GM13976 (cell line): ENCODE measurements around the gene ACSBG1.

ENCODE experiments used
- DNase-seq: peaks from one replicate; pipeline ENCODE4 v3.0.0; 2012; ENCODE audit warnings: low spot score
- in situ Hi-C: fragments of 300-500 bp; cut with MboI; formaldehyde crosslinking; loops from one replicate; pipeline ENCODE4 v1.12.0; 2022; ENCODE audit warnings: low sequenced_read_pairs, mixed read lengths, inconsistent platforms; ENCODE audit not compliant: unreplicated experiment
- TF ChIP-seq, protein P1 (sequence below): IDR thresholded peaks from 2 replicates; pipeline ENCODE4 v1.5.1; 2012; ENCODE audit warnings: borderline replicate concordance, mild to moderate bottlenecking; ENCODE audit not compliant: insufficient read depth; ENCODE audit errors: extremely low read depth, missing control alignments, control extremely low read depth

The ACSBG1 gene

DNA sequence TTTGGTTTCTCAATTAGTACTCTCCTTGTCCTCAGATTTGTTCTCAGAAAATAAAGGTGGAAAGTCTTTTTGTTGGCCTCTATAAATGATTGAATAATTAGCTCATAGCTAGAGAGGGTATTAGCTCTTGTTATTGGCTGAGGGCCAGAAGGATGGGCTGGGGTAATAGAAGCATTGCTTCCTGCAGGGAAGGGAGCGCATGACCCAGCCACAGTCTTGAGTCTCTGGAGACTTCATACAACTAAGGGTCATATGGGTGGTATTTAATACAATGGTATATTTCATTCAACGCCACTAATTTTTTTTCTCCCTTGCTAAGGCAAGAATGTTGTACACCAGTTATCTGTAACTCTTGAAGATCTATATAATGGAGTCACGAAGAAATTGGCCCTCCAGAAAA lies 38.4 kb upstream of the ACSBG1 start:
- TF ChIP-seq, protein P1, sequence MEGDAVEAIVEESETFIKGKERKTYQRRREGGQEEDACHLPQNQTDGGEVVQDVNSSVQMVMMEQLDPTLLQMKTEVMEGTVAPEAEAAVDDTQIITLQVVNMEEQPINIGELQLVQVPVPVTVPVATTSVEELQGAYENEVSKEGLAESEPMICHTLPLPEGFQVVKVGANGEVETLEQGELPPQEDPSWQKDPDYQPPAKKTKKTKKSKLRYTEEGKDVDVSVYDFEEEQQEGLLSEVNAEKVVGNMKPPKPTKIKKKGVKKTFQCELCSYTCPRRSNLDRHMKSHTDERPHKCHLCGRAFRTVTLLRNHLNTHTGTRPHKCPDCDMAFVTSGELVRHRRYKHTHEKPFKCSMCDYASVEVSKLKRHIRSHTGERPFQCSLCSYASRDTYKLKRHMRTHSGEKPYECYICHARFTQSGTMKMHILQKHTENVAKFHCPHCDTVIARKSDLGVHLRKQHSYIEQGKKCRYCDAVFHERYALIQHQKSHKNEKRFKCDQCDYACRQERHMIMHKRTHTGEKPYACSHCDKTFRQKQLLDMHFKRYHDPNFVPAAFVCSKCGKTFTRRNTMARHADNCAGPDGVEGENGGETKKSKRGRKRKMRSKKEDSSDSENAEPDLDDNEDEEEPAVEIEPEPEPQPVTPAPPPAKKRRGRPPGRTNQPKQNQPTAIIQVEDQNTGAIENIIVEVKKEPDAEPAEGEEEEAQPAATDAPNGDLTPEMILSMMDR, result no peak
- DNase-seq, result no peak
- in situ Hi-C loops, result no loop called here

DNA sequence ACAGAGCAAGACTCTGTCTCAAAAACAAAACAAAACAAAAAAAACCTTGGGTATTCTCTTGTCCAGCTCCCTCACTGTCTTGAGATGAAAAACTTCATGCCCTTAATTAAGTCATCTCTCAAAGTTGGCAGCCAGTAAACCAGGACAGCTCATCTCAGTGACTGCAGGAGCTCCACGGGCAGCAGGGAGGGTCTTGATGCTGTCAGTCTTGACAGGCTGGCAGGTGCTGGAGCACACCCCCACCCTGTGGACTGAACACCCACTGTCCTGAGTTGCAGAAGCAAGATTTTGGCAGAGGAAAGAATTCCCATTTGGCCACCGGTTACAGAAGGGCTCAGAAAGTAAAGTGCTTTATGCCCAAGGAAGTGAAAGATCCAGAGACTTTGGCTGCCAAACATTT lies 38.0 kb upstream of the ACSBG1 start:
- TF ChIP-seq, protein P1, result no peak
- DNase-seq, result no peak
- in situ Hi-C loops, result no loop called here

DNA sequence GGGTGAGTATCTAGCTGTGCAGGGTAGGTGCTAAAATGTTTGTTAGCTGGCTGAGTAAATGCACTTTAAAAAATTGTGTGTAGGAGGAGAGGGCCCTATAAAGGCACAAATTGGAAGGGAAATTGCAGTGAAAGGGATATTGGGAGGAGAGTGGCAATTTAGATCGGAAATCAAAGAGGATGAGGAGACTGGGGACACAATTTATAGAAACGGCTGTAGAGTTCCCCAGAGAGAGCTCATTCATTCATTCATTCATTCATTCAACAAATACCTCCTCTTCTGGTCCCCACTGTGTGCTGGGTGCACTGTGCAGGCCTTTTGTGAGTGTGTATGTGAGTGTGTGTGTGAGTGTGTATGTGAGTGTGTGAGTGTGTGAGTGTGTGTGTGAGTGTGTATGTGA lies 32.4 kb upstream of the ACSBG1 start:
- TF ChIP-seq, protein P1, result no peak
- in situ Hi-C loops, result no loop called here
- no peak for DNase-seq

DNA sequence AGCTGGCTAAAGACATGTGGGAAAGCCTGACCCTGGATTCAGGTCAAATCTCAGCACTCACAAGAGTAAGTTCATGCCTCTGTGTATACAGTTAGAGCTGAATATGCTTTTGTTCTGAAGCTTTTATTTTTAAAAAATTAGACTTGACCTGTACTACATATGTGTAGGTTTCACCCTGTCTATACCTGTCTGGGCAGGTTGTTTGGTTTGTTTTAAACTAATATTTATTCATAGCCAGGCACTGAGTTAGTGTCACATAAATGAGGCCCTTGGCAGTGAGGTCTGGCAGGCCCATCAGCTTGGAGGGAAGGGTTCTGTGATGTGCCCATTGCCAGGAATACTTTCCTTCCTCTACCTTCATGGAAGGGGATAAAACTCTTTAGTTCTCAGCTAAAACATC lies 31.9 kb upstream of the ACSBG1 start:
- DNase-seq, result no peak
- TF ChIP-seq, protein P1, result no peak
- in situ Hi-C loops, result no loop called here

DNA sequence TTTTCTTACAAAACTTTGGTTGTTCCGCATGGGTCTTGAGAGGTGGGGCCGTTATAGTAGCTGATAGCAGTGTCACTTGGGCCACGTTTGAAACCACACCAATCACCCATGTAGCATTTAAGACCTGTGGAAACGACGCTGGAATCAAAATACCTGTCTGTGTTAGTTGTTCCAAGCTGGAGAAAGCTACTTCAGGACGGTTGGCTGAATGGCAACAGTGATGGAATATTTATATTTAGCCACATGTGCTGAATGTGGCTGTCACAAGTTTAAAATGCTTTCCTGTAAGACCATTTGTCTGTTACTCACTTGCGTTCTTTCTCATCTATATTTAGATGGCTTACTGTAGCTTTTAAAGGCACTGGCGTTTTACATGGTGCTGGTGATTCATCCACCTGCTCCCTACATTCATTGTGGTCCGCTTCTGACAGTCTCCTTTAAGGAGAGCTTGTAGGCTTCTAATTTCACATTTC lies 31.4 kb upstream of the ACSBG1 start:
- no peak for DNase-seq
- TF ChIP-seq, protein P1, result no peak
- in situ Hi-C loops, result no loop called here

DNA sequence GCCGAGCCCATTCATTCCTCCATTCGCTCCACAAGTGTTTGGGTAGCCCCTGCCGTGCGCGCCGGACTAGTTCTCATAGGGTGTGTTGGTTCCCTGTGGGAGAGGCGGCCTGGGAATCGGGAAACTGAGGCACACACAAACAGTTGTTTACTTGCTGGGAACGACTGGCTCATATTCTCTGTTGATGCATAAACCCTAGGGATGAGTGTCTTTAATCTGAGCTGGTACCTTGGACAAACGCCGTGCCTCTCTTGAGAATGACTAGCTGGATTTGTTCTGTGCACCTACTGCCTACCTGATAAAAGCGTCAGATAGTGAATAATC lies 30.7 kb upstream of the ACSBG1 start:
- no peak for DNase-seq

More for the DNA sequence above, 30.7 kb upstream of the ACSBG1 start:
- TF ChIP-seq, protein P1, result no peak
- in situ Hi-C loops, result no loop called here
